T-cell (primary cell): Measurements from ENCODE around the gene FOXB1. TPM values are rescaled to one million over a fixed set of nuclear protein-coding genes. Genes with fewer than 3 reads are reported as not detected.

Source experiments
- ATAC-seq, 4 experiments: fragments of 200-7000 bp in 3 of 4; fragments of 150-1000 bp in 1 of 4; cut with Tn5 transposase; replicated peaks in 1 of 4; 1 replicate in 3 of 4; 2 replicates in 1 of 4; pipeline ENCODE4 v1.10.0; 2021; ENCODE audit warnings: moderate library complexity in 3 of 4, mild to moderate bottlenecking in 2 of 4, moderate number of reproducible peaks in 1 of 4
- CTCF ChIA-PET, 2 donors: fragments of 300-600 bp; sonication (Branson Sonifier 250); formaldehyde crosslinking; loops; one replicate each; lab custom pipeline; 2022; ENCODE audit warnings: antibody characterized with exemption in 2 of 2; lab: Charles Lee
- POLR2A ChIA-PET, 2 donors: fragments of 300-600 bp; sonication (Branson Sonifier 250); formaldehyde crosslinking; loops; one replicate each; lab custom pipeline; 2022; ENCODE audit warnings: antibody characterized with exemption in 2 of 2; lab: Charles Lee
- DNase-seq, 35 experiments: peaks; one replicate each; pipeline versions ENCODE4 v3.0.0 to v3.0.0-alpha.2; 2013 to 2023
- H3K27ac ChIP-seq: one replicate; pipeline ENCODE4 v1.5.1; 2013; ENCODE audit warnings: low read length
- H3K27me3 ChIP-seq, 2 experiments: replicated peaks in 1 of 2; 1 replicate in 1 of 2; 2 replicates in 1 of 2; pipeline versions ENCODE4 v1.6.1 to v1.7.0; 2013; ENCODE audit warnings: low read length in 1 of 2, mixed read lengths in 1 of 2; ENCODE audit not compliant: control insufficient read depth in 2 of 2, insufficient read depth in 2 of 2; ENCODE audit errors: extremely low read depth in 1 of 2
- H3K36me3 ChIP-seq, 2 donors: 1 replicate in 1 of 2; 2 replicates in 1 of 2; pipeline versions ENCODE4 v1.6.1 to v1.7.0; 2013; ENCODE audit warnings: low read length in 1 of 2; ENCODE audit not compliant: control insufficient read depth in 2 of 2, insufficient read depth in 1 of 2; ENCODE audit errors: extremely low read depth in 1 of 2
- H3K4me1 ChIP-seq, 2 experiments: 1 replicate in 1 of 2; 2 replicates in 1 of 2; pipeline versions ENCODE4 v1.6.1 to v1.7.0; 2013; ENCODE audit warnings: low read length in 2 of 2, mixed read lengths in 1 of 2; ENCODE audit not compliant: insufficient read depth in 2 of 2, control insufficient read depth in 1 of 2; ENCODE audit errors: extremely low read depth in 1 of 2
- H3K4me3 ChIP-seq, 2 donors: 1 replicate in 1 of 2; 2 replicates in 1 of 2; pipeline versions ENCODE4 v1.5.1 to v1.7.0; 2013; ENCODE audit warnings: mild to moderate bottlenecking in 2 of 2, low read length in 1 of 2, moderate library complexity in 1 of 2; ENCODE audit not compliant: control insufficient read depth in 1 of 2; ENCODE audit errors: extremely low read depth in 1 of 2
- H3K9me3 ChIP-seq: 2 replicates; pipeline ENCODE4 v1.7.0; 2013
- H3K27ac Mint-ChIP-seq, 2 donors: one replicate each; pipeline ENCODE4 v1.8.0; 2020 to 2021; ENCODE audit warnings: mild to moderate bottlenecking in 2 of 2, mixed read lengths in 2 of 2
- H3K27me3 Mint-ChIP-seq, 2 donors: one replicate each; pipeline ENCODE4 v1.8.0; 2021 to 2022; ENCODE audit warnings: mixed read lengths in 2 of 2
- H3K36me3 Mint-ChIP-seq: one replicate; pipeline ENCODE4 v1.8.0; 2021; ENCODE audit warnings: mixed read lengths
- H3K4me1 Mint-ChIP-seq, 3 donors: one replicate each; pipeline ENCODE4 v1.8.0; 2020 to 2022; ENCODE audit warnings: mixed read lengths in 3 of 3, mild to moderate bottlenecking in 1 of 3
- H3K4me3 Mint-ChIP-seq, 3 donors: one replicate each; pipeline ENCODE4 v1.8.0; 2020 to 2022; ENCODE audit warnings: mild to moderate bottlenecking in 3 of 3, mixed read lengths in 3 of 3, moderate library complexity in 3 of 3
- H3K9me3 Mint-ChIP-seq, 3 donors: one replicate each; pipeline ENCODE4 v1.8.0; 2020 to 2022; ENCODE audit warnings: mixed read lengths in 3 of 3
- WGBS: methylation state at CpG from one replicate; pipeline ENCODE4 v1.1.5; 2013; ENCODE audit warnings: missing lambda C conversion rate; ENCODE audit not compliant: insufficient coverage; 5-methylcytosine and 5-hydroxymethylcytosine counted together
- total RNA-seq, 35 experiments: library from RNA in 6 of 35; stranded (reverse) in 6 of 35; fragments of 120-200 nt in 1 of 35; gene quantifications; one replicate each; pipeline versions ENCODE4 v1.2.1 to v1.2.4 and lab custom pipeline; 2013 to 2026

FOXB1 gene
- total RNA-seq, 5 donors from 2014 or later (not counting 1 experiment from before 2014, with no cell fraction given), result 0.13 to 0.19 (median 0.15) TPM; not detected in 2

DNA sequence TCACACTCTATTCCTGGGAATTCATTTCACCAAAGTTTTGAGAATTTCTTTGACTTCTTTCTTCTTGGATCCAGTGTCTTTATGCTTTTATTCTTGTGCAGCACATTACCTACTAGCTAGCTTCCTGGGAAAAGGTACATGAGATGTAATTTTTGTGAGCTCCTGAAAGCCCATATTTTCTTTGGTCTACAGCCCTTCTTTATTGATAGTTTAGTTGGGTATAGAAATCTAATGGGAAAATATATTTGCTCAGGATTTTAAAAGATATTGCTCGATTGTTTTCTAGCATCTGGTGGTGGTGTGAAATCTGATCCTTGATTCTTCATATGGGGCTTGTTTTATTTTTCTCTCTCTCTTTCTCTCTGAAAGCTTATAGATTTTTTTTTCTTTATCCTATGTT lies 45.8 kb downstream of the FOXB1 start:
- Mint-ChIP-seq H3K9me3 (peaks cover 11 to 19% (median 12%) of the 10 kb centered on the region in 3 donors), H3K27ac (no peak overlapping the region), H3K4me3 (no peak overlapping the region), H3K4me1 (peaks cover 3 to 8% (median 3%) of the 10 kb centered on the region in 3 donors), H3K27me3 (peaks cover 0 to 3% of the 10 kb centered on the region in 2 donors), H3K36me3 (no peaks in the 10 kb centered on the region)
- Histone ChIP-seq H3K4me1 (peaks cover 0 to under 1% of the 10 kb centered on the region in 2 experiments), H3K36me3 (no peaks in the 10 kb centered on the region), H3K4me3 (no peak overlapping the region), H3K9me3 (no peaks in the 10 kb centered on the region), H3K27me3 (peaks cover 0 to 5% of the 10 kb centered on the region in 2 experiments), H3K27ac (no peak overlapping the region)
- ChIA-PET POLR2A (no interaction called here), CTCF (interaction anchor here in 1 of 2 donors (0.6 kb wide), 1 partner anchor 129 kb away, joined by 8 read pairs; no protein-coding TSS in a partner anchor)
- DNase-seq, result no peak
- no peak for ATAC-seq
- no CpG with 5 or more reads among the region's 1 CpG for WGBS

DNA sequence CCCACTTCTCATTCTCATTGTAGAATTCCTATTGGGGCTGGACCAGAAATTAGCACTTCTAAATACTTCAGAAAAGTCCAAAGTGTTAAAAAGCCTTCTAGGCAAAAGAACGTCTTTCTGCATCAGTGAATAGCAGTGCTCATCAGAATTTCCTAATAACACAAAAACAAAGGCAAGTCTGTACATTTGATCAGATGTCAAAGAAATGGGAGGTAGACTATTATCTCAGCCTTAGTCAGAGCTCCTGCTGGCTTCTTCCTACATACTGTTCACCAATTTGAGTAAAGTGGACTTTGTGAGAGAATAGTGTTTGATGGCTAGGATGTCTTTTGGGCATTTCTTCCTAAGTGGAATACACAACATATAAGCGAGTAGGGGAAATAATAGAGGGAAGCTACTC lies 48.7 kb downstream of the FOXB1 start:
- ChIA-PET CTCF (interaction anchor here in 1 of 2 donors (1.2 kb wide), 1 partner anchor 9 kb away, joined by 3 read pairs; no protein-coding TSS in a partner anchor), POLR2A (no interaction called here)
- 80% methylated on average over 1 of the region's 2 CpGs for WGBS
- peaks cover 0 to 10% of the 10 kb centered on the region in 2 experiments for H3K27me3 ChIP-seq
- no peak for DNase-seq
- H3K36me3 Mint-ChIP-seq, result no peaks in the 10 kb centered on the region
- no peaks in the 10 kb centered on the region for H3K4me1 ChIP-seq
- peaks cover 11 to 19% (median 12%) of the 10 kb centered on the region in 3 donors for H3K9me3 Mint-ChIP-seq
- H3K27ac ChIP-seq, result no peak overlapping the region
- no peak overlapping the region for H3K27ac Mint-ChIP-seq
- H3K9me3 ChIP-seq, result no peaks in the 10 kb centered on the region
- no peak for ATAC-seq
- H3K4me1 Mint-ChIP-seq, result no peaks in the 10 kb centered on the region
- no peak overlapping the region for H3K4me3 Mint-ChIP-seq
- H3K4me3 ChIP-seq, result no peak overlapping the region
- H3K27me3 Mint-ChIP-seq, result peaks cover 11 to 17% of the 10 kb centered on the region in 2 donors
- H3K36me3 ChIP-seq, result no peaks in the 10 kb centered on the region

DNA sequence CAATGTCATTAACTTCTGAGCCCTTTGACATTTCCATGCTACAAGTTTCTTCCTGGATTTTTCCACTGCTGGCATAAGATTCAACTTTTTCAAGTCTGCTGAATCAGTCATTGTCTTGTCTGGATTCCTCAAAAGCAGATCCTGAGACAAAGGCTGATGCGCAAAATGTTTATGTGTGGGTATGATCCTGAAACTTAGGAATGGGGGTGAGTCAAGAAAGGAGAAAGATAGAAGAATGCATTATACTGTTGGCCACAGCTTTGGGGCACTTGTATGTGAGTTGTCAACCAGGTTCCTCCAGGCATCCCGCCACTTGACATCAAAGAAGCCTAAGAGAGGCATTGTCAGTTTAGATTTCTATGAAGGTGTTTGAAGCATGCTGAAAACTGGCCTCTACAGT lies 50.4 kb downstream of the FOXB1 start:
- H3K4me3 Mint-ChIP-seq, result no peak overlapping the region
- H3K4me1 ChIP-seq, result no peaks in the 10 kb centered on the region
- no peak overlapping the region for H3K27ac Mint-ChIP-seq
- no peaks in the 10 kb centered on the region for H3K36me3 ChIP-seq
- H3K4me3 ChIP-seq, result no peak overlapping the region
- no peak overlapping the region for H3K27ac ChIP-seq
- DNase-seq, result no peak
- no peaks in the 10 kb centered on the region for H3K9me3 ChIP-seq
- ChIA-PET POLR2A (no interaction called here), CTCF (no interaction called here)
- ATAC-seq, result no peak
- peaks cover 0 to 10% of the 10 kb centered on the region in 2 experiments for H3K27me3 ChIP-seq
- peaks cover 8 to 16% (median 10%) of the 10 kb centered on the region in 3 donors for H3K9me3 Mint-ChIP-seq
- H3K36me3 Mint-ChIP-seq, result no peaks in the 10 kb centered on the region
- 83% methylated on average over 2 of the region's 2 CpGs for WGBS
- no peaks in the 10 kb centered on the region for H3K4me1 Mint-ChIP-seq
- peaks cover 16 to 20% of the 10 kb centered on the region in 2 donors for H3K27me3 Mint-ChIP-seq
